Skin of body (tissue), 2 donors: ENCODE data around the gene C14orf180. TPM values are rescaled to one million over a fixed set of nuclear protein-coding genes. Genes with fewer than 3 reads are reported as not detected.
"Not testable (repeated sequence)": the region's sequence is repeated elsewhere in the genome, so short reads cannot be mapped to it uniquely, and the experiment has no call there.

Experiments used
- DNase-seq: peaks from one replicate; lab custom pipeline; 2025; lab: John Stamatoyannopoulos, UW
- total RNA-seq: library from RNA; depleted of rRNA; stranded (reverse); fragments of >200 nt; gene quantifications from one replicate; pipeline ENCODE4 v1.2.3, GENCODE V29; 2014

The C14orf180 gene
- total RNA-seq, 1 donor from 2014 or later = 6.8 TPM

- no peak for DNase-seq
Measured at GRCh38 chr14:104609666-104610065, 30.1 kb downstream of the C14orf180 start.

- DNase-seq = no peak
Measured at GRCh38 chr14:104610749-104611310, 31.3 kb downstream of the C14orf180 start.

- no peak for DNase-seq
Measured at GRCh38 chr14:104611881-104612280, 32.3 kb downstream of the C14orf180 start.

- DNase-seq = no peak
Measured at GRCh38 chr14:104614126-104614812, 34.7 kb downstream of the C14orf180 start.

- no peak for DNase-seq
Measured at GRCh38 chr14:104624939-104625338, 45.4 kb downstream of the C14orf180 start.

- DNase-seq = no peak
Measured at GRCh38 chr14:104632781-104633180, 53.2 kb downstream of the C14orf180 start.

GRCh38 chr14:104633276-104634137, 53.9 kb downstream of the C14orf180 start:
- DNase-seq = no peak

- DNase-seq = no peak
Measured at GRCh38 chr14:104634138-104634760, 54.7 kb downstream of the C14orf180 start.

GRCh38 chr14:104634886-104635570, 55.5 kb downstream of the C14orf180 start:
- DNase-seq = no peak

- no peak for DNase-seq
Measured at GRCh38 chr14:104635717-104636116, 56.2 kb downstream of the C14orf180 start.

GRCh38 chr14:104636131-104636530, 56.6 kb downstream of the C14orf180 start:
- no peak for DNase-seq

GRCh38 chr14:104636846-104637545, 57.4 kb downstream of the C14orf180 start:
- not testable (repeated sequence) for DNase-seq

- DNase-seq = no peak
Measured at GRCh38 chr14:104637546-104638003, 58.0 kb downstream of the C14orf180 start.

- no peak for DNase-seq
Measured at GRCh38 chr14:104638190-104638589, 58.6 kb downstream of the C14orf180 start.

GRCh38 chr14:104638927-104639450, 59.4 kb downstream of the C14orf180 start:
- DNase-seq = no peak

GRCh38 chr14:104639471-104639870, 59.9 kb downstream of the C14orf180 start:
- no peak for DNase-seq
